T-cell (primary cell): Measurements from ENCODE around the gene PRKN. TPM values are rescaled to one million over a fixed set of nuclear protein-coding genes. Genes with fewer than 3 reads are reported as not detected.

ENCODE experiments used
- ATAC-seq, 4 experiments: fragments of 200-7000 bp in 3 of 4; fragments of 150-1000 bp in 1 of 4; cut with Tn5 transposase; replicated peaks in 1 of 4; 1 replicate in 3 of 4; 2 replicates in 1 of 4; pipeline ENCODE4 v1.10.0; 2021; ENCODE audit warnings: moderate library complexity in 3 of 4, mild to moderate bottlenecking in 2 of 4, moderate number of reproducible peaks in 1 of 4
- CTCF ChIA-PET, 2 donors: fragments of 300-600 bp; sonication (Branson Sonifier 250); formaldehyde crosslinking; loops; one replicate each; lab custom pipeline; 2022; ENCODE audit warnings: antibody characterized with exemption in 2 of 2; lab: Charles Lee
- POLR2A ChIA-PET, 2 donors: fragments of 300-600 bp; sonication (Branson Sonifier 250); formaldehyde crosslinking; loops; one replicate each; lab custom pipeline; 2022; ENCODE audit warnings: antibody characterized with exemption in 2 of 2; lab: Charles Lee
- DNase-seq, 35 experiments: peaks; one replicate each; pipeline versions ENCODE4 v3.0.0 to v3.0.0-alpha.2; 2013 to 2023
- H3K27ac ChIP-seq: one replicate; pipeline ENCODE4 v1.5.1; 2013; ENCODE audit warnings: low read length
- H3K27me3 ChIP-seq, 2 experiments: replicated peaks in 1 of 2; 1 replicate in 1 of 2; 2 replicates in 1 of 2; pipeline versions ENCODE4 v1.6.1 to v1.7.0; 2013; ENCODE audit warnings: low read length in 1 of 2, mixed read lengths in 1 of 2; ENCODE audit not compliant: control insufficient read depth in 2 of 2, insufficient read depth in 2 of 2; ENCODE audit errors: extremely low read depth in 1 of 2
- H3K36me3 ChIP-seq, 2 donors: 1 replicate in 1 of 2; 2 replicates in 1 of 2; pipeline versions ENCODE4 v1.6.1 to v1.7.0; 2013; ENCODE audit warnings: low read length in 1 of 2; ENCODE audit not compliant: control insufficient read depth in 2 of 2, insufficient read depth in 1 of 2; ENCODE audit errors: extremely low read depth in 1 of 2
- H3K4me1 ChIP-seq, 2 experiments: 1 replicate in 1 of 2; 2 replicates in 1 of 2; pipeline versions ENCODE4 v1.6.1 to v1.7.0; 2013; ENCODE audit warnings: low read length in 2 of 2, mixed read lengths in 1 of 2; ENCODE audit not compliant: insufficient read depth in 2 of 2, control insufficient read depth in 1 of 2; ENCODE audit errors: extremely low read depth in 1 of 2
- H3K4me3 ChIP-seq, 2 donors: 1 replicate in 1 of 2; 2 replicates in 1 of 2; pipeline versions ENCODE4 v1.5.1 to v1.7.0; 2013; ENCODE audit warnings: mild to moderate bottlenecking in 2 of 2, low read length in 1 of 2, moderate library complexity in 1 of 2; ENCODE audit not compliant: control insufficient read depth in 1 of 2; ENCODE audit errors: extremely low read depth in 1 of 2
- H3K9me3 ChIP-seq: 2 replicates; pipeline ENCODE4 v1.7.0; 2013
- H3K27ac Mint-ChIP-seq, 2 donors: one replicate each; pipeline ENCODE4 v1.8.0; 2020 to 2021; ENCODE audit warnings: mild to moderate bottlenecking in 2 of 2, mixed read lengths in 2 of 2
- H3K27me3 Mint-ChIP-seq, 2 donors: one replicate each; pipeline ENCODE4 v1.8.0; 2021 to 2022; ENCODE audit warnings: mixed read lengths in 2 of 2
- H3K36me3 Mint-ChIP-seq: one replicate; pipeline ENCODE4 v1.8.0; 2021; ENCODE audit warnings: mixed read lengths
- H3K4me1 Mint-ChIP-seq, 3 donors: one replicate each; pipeline ENCODE4 v1.8.0; 2020 to 2022; ENCODE audit warnings: mixed read lengths in 3 of 3, mild to moderate bottlenecking in 1 of 3
- H3K4me3 Mint-ChIP-seq, 3 donors: one replicate each; pipeline ENCODE4 v1.8.0; 2020 to 2022; ENCODE audit warnings: mild to moderate bottlenecking in 3 of 3, mixed read lengths in 3 of 3, moderate library complexity in 3 of 3
- H3K9me3 Mint-ChIP-seq, 3 donors: one replicate each; pipeline ENCODE4 v1.8.0; 2020 to 2022; ENCODE audit warnings: mixed read lengths in 3 of 3
- WGBS: methylation state at CpG from one replicate; pipeline ENCODE4 v1.1.5; 2013; ENCODE audit warnings: missing lambda C conversion rate; ENCODE audit not compliant: insufficient coverage; 5-methylcytosine and 5-hydroxymethylcytosine counted together
- total RNA-seq, 35 experiments: library from RNA in 6 of 35; stranded (reverse) in 6 of 35; fragments of 120-200 nt in 1 of 35; gene quantifications; one replicate each; pipeline versions ENCODE4 v1.2.1 to v1.2.4 and lab custom pipeline; 2013 to 2026

The PRKN gene
- total RNA-seq, 5 donors from 2014 or later (not counting 1 experiment from before 2014, with no cell fraction given), result 3.4 to 7.7 (median 6.1) TPM

- Histone ChIP-seq H3K9me3 (no peaks in the 10 kb centered on the region), H3K27me3 (no peaks in the 10 kb centered on the region), H3K27ac (no peak overlapping the region), H3K4me3 (no peak overlapping the region), H3K36me3 (no peaks in the 10 kb centered on the region), H3K4me1 (no peaks in the 10 kb centered on the region)
- H3K9me3 Mint-ChIP-seq, result peaks cover 8 to 30% (median 25%) of the 10 kb centered on the region in 3 donors
- ChIA-PET CTCF (no interaction called here), POLR2A (no interaction called here)
- H3K4me1 Mint-ChIP-seq, result no peaks in the 10 kb centered on the region
- no CpG with 5 or more reads among the region's 2 CpGs for whole genome bisulfite sequencing
- H3K27me3 Mint-ChIP-seq, result no peaks in the 10 kb centered on the region
- ATAC-seq, result no peak
- no peak for DNase-seq
- no peak overlapping the region for H3K27ac Mint-ChIP-seq
- peaks cover 35% of the 10 kb centered on the region for H3K36me3 Mint-ChIP-seq
- H3K4me3 Mint-ChIP-seq, result no peak overlapping the region
Observed at GRCh38 chr6:162438980-162439379, 288.6 kb downstream of the PRKN start.

DNA sequence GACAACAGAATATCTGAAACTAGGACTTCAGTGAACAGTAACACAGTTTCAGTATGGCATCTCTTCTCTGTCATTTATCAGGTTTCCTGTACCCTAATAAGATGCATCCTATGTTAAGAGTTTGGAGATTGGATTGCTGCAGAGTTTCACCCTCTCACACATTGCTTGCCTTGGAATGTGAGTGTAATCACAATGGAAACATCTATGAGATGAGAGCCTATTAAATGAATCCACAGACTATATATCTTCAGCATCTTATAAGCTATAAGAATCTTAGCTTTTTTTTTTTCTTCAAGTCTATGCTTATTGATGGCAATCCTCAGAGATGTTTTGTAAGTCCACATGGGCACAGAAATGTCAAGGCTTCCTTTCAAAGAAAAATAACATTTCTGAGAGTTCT, 292.5 kb downstream of the PRKN start:
- Histone ChIP-seq H3K4me3 (no peak overlapping the region), H3K4me1 (no peaks in the 10 kb centered on the region), H3K36me3 (no peaks in the 10 kb centered on the region), H3K27me3 (no peaks in the 10 kb centered on the region), H3K27ac (no peak overlapping the region), H3K9me3 (no peaks in the 10 kb centered on the region)
- Mint-ChIP-seq H3K27ac (no peak overlapping the region), H3K27me3 (no peaks in the 10 kb centered on the region), H3K4me3 (no peak overlapping the region), H3K36me3 (peaks cover 20% of the 10 kb centered on the region), H3K4me1 (no peaks in the 10 kb centered on the region), H3K9me3 (peaks cover 4 to 27% (median 15%) of the 10 kb centered on the region in 3 donors)
- POLR2A ChIA-PET, result no interaction called here
- DNase-seq, result no peak
- CTCF ChIA-PET, result no interaction called here
- no peak for ATAC-seq

GRCh38 chr6:162421004-162421403, 306.6 kb downstream of the PRKN start:
- Histone ChIP-seq H3K9me3 (no peaks in the 10 kb centered on the region), H3K4me3 (no peak overlapping the region), H3K27me3 (no peaks in the 10 kb centered on the region), H3K27ac (no peak overlapping the region), H3K36me3 (no peaks in the 10 kb centered on the region), H3K4me1 (no peaks in the 10 kb centered on the region)
- DNase-seq, result no peak
- H3K27me3 Mint-ChIP-seq, result no peaks in the 10 kb centered on the region
- ChIA-PET CTCF (interaction anchor here in 1 of 2 donors (1.0 kb wide), 1 partner anchor 27 kb away, joined by 3 read pairs; no protein-coding TSS in a partner anchor), POLR2A (interaction anchor here in 1 of 2 donors (0.6 kb wide), 1 partner anchor 28 kb away, joined by 4 read pairs; no protein-coding TSS in a partner anchor)
- peaks cover 8% of the 10 kb centered on the region for H3K36me3 Mint-ChIP-seq
- H3K27ac Mint-ChIP-seq, result no peak overlapping the region
- H3K4me3 Mint-ChIP-seq, result no peak overlapping the region
- WGBS, result 50% methylated on average over 1 of the region's 4 CpGs
- H3K9me3 Mint-ChIP-seq, result peaks cover 0 to 3% (median 0%) of the 10 kb centered on the region in 3 donors
- no peaks in the 10 kb centered on the region for H3K4me1 Mint-ChIP-seq
- ATAC-seq, result no peak

- DNase-seq (no peak), ATAC-seq (no peak)
- Mint-ChIP-seq H3K4me3 (no peak overlapping the region), H3K9me3 (peaks cover 0 to 3% (median 0%) of the 10 kb centered on the region in 3 donors), H3K27me3 (no peaks in the 10 kb centered on the region), H3K27ac (no peak overlapping the region), H3K36me3 (peaks cover 6% of the 10 kb centered on the region), H3K4me1 (no peaks in the 10 kb centered on the region)
- Histone ChIP-seq H3K9me3 (no peaks in the 10 kb centered on the region), H3K27me3 (no peaks in the 10 kb centered on the region), H3K36me3 (no peaks in the 10 kb centered on the region), H3K27ac (no peak overlapping the region), H3K4me3 (no peak overlapping the region), H3K4me1 (no peaks in the 10 kb centered on the region)
- ChIA-PET POLR2A (no interaction called here), CTCF (no interaction called here)
- WGBS, result 44% methylated on average over 2 of the region's 7 CpGs
Observed at GRCh38 chr6:162416831-162417537, 310.6 kb downstream of the PRKN start.

DNA sequence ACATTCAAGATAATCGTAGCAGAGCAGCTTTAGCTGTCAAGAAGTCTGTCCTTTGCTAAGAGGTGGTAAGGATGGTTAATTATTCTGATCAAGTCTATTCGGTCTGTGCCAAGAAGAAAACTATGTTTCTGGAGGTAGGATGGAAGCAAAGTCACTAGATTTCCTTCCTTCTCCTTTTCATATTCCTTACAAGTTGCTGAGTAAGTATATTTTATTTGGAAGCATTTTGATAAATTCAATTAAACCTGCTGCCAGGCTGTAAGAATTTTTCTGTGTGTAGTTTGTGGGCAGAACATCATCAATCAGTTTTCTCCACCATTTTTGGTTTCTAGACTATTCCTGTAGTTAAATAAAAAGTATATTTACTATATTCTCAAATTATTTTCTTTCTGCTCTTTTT, 311.3 kb downstream of the PRKN start:
- Mint-ChIP-seq H3K36me3 (peaks cover 6% of the 10 kb centered on the region), H3K4me1 (no peaks in the 10 kb centered on the region), H3K4me3 (no peak overlapping the region), H3K27ac (no peak overlapping the region), H3K9me3 (peaks cover 0 to 3% (median 0%) of the 10 kb centered on the region in 3 donors), H3K27me3 (no peaks in the 10 kb centered on the region)
- Histone ChIP-seq H3K36me3 (no peaks in the 10 kb centered on the region), H3K27ac (no peak overlapping the region), H3K27me3 (no peaks in the 10 kb centered on the region), H3K9me3 (no peaks in the 10 kb centered on the region), H3K4me1 (no peaks in the 10 kb centered on the region), H3K4me3 (no peak overlapping the region)
- CTCF ChIA-PET, result no interaction called here
- ATAC-seq (no peak), DNase-seq (no peak)
- no CpG with 5 or more reads among the region's 2 CpGs for whole genome bisulfite sequencing
- POLR2A ChIA-PET, result no interaction called here

DNA sequence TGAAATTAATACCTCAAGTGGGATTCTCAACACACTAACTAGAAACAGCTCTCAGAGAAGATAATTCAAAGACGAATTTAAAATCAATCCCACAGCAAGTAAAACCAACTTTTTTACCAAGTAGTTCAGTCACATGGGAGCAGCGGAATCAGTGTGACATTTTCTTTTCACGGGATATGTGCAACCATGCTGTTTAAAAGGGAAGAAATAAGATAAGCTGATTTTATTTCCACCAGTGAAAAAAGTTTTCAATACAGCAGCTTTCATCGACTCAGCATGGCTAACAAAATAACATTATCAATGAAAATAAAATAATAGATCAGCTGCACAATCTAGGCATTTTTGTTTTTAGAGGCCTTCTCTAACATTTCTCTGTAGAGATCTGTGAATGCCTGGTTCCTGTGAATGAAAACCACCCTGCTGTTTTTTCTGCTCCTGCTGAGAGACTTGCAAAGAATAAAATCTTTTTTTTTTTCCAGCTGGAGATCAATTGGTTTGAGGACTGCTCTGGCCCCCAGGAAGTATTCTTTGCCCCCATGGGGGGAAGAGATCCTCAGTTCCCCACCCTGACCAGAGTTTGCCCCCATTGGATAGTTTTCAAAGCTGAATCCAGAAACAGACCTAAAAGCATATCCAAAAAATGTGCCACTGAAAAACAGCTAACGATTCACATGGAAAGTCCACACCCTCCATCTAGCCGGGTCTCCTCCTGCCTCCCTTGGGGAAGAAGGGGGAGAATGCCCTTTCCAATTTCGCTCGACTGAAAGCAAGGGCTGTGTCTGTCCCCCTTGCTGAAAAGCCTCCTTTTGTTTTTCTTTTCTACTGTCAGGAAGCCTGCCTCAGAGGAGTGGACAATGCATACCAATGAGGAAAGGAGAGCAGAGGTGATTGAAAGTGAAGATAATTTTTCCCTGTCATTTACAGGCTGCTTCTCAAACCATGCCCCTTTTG, 317.6 kb downstream of the PRKN start:
- Mint-ChIP-seq H3K27ac (no peak overlapping the region), H3K27me3 (no peaks in the 10 kb centered on the region), H3K4me3 (no peak overlapping the region), H3K36me3 (peaks cover 9% of the 10 kb centered on the region), H3K9me3 (peaks cover 2 to 9% (median 4%) of the 10 kb centered on the region in 3 donors), H3K4me1 (no peaks in the 10 kb centered on the region)
- WGBS, result no CpG with 5 or more reads among the region's 8 CpGs
- Histone ChIP-seq H3K4me1 (no peaks in the 10 kb centered on the region), H3K27me3 (no peaks in the 10 kb centered on the region), H3K27ac (no peak overlapping the region), H3K4me3 (no peak overlapping the region), H3K9me3 (no peaks in the 10 kb centered on the region), H3K36me3 (no peaks in the 10 kb centered on the region)
- DNase-seq (no peak), ATAC-seq (no peak)
- POLR2A ChIA-PET, result no interaction called here
- CTCF ChIA-PET, result no interaction called here
